Stimulated activated memory B cell treated with anti-CD40 and anti-IgM and Interleukin-4, amounts not matched to agents 10 μg/mL and 1 μg/mL and 100 μg/mL, for 72 hours (primary cell): ENCODE data around the gene HPD.

Experiments used
- ATAC-seq: fragments of 150-1000 bp; cut with Tn5 transposase; 2 replicates; pipeline ENCODE4 v1.10.0; 2021
- H3K27ac Mint-ChIP-seq: one replicate; pipeline ENCODE4 v1.8.0; 2022; ENCODE audit warnings: mild to moderate bottlenecking, mixed read lengths
- H3K27me3 Mint-ChIP-seq: one replicate; pipeline ENCODE4 v1.8.0; 2022; ENCODE audit warnings: mixed read lengths
- H3K36me3 Mint-ChIP-seq: one replicate; pipeline ENCODE4 v1.8.0; 2022; ENCODE audit warnings: mixed read lengths
- H3K4me1 Mint-ChIP-seq: one replicate; pipeline ENCODE4 v1.8.0; 2022; ENCODE audit warnings: mixed read lengths
- H3K4me3 Mint-ChIP-seq: one replicate; pipeline ENCODE4 v1.8.0; 2022; ENCODE audit warnings: mild to moderate bottlenecking, moderate library complexity, mixed read lengths
- H3K9me3 Mint-ChIP-seq: one replicate; pipeline ENCODE4 v1.8.0; 2022; ENCODE audit warnings: mixed read lengths

The HPD gene

DNA sequence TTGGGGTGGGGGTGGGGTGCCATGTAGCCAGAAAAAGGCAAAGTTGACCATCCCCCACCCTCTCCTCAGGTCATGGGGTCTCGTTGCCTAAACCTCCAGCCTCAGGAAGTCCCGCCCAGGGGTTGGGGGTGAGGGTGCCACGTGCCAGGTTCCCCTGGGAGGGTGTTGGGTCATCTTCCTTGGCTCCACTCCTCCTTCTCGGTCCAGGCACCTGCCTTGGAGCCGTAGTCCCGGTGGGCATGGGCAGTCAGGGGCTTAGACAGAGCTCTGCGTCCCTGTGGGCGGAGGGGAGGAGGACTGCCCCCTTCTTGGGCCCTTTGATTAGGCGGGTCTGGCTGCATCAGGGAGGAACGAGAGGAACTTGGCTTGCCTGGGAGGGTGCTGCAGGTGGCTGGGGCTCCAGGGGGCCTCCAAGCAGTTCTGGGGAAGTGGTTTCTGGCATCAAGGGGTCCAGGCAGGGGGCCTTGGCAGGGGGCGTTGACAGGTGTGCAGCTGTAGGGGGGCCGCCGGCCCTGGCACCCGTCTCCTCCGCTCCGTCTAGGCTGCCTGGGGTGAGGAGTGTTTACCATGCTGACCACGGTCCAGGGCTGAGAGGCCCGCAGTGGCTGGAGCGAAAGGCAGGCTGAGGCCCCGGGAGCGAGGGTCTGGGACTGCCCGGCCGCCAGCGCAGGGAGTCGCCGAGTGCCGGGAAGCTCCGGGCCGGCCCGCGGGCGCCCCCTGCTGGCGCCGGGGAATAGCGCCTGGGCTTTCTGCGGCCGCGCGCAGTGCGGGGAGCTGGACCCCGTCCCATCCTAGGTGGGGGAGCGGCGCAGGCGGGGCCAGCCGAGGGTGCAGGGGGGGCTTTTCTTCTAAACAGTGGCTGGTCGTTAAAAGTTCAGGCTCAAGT, 47.0 kb downstream of the HPD start:
- H3K4me1 Mint-ChIP-seq: peaks cover 64% of the 10 kb centered on the region
- peak; percentile 84 for ATAC-seq
- H3K4me3 Mint-ChIP-seq: peak overlapping the region; percentile 81
- peaks cover 51% of the 10 kb centered on the region for H3K36me3 Mint-ChIP-seq
- no peaks in the 10 kb centered on the region for H3K9me3 Mint-ChIP-seq
- no peaks in the 10 kb centered on the region for H3K27me3 Mint-ChIP-seq
- H3K27ac Mint-ChIP-seq: peak overlapping the region; percentile 58

GRCh38 chr12:121810833-121811433, 47.7 kb downstream of the HPD start:
- Mint-ChIP-seq H3K9me3 (no peaks in the 10 kb centered on the region), H3K36me3 (peaks cover 52% of the 10 kb centered on the region), H3K27ac (peak overlapping the region; percentile 58), H3K27me3 (no peaks in the 10 kb centered on the region), H3K4me3 (peak overlapping the region; percentile 81), H3K4me1 (peaks cover 71% of the 10 kb centered on the region)
- ATAC-seq: no peak

DNA sequence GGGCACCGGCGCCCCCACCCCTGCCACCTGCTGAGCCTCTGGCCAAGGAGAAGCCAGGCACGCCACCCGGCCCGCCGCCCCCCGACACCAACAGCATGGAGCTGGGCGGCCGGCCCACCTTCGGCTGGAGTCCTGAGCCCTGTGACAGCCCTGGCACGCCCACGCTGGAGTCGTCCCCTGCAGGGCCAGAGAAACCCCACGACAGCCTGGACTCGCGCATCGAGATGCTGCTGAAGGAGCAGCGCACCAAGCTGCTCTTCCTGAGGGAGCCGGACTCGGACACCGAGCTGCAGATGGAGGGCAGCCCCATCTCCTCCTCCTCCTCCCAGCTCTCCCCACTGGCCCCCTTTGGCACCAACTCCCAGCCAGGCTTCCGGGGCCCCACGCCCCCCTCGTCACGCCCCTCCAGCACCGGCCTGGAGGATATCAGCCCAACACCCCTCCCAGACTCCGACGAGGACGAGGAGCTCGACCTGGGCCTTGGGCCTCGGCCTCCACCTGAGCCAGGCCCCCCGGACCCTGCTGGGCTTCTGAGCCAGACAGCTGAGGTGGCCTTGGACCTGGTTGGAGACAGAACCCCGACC, 48.3 kb downstream of the HPD start:
- Mint-ChIP-seq H3K27me3 (no peaks in the 10 kb centered on the region), H3K4me1 (peaks cover 76% of the 10 kb centered on the region), H3K4me3 (no peak overlapping the region), H3K9me3 (no peaks in the 10 kb centered on the region), H3K27ac (no peak overlapping the region), H3K36me3 (peaks cover 46% of the 10 kb centered on the region)
- no peak for ATAC-seq

GRCh38 chr12:121809712-121810116, 48.9 kb downstream of the HPD start:
- no peaks in the 10 kb centered on the region for H3K27me3 Mint-ChIP-seq
- H3K4me3 Mint-ChIP-seq: no peak overlapping the region
- no peaks in the 10 kb centered on the region for H3K9me3 Mint-ChIP-seq
- H3K27ac Mint-ChIP-seq: peak overlapping the region; percentile 30
- peaks cover 76% of the 10 kb centered on the region for H3K4me1 Mint-ChIP-seq
- peaks cover 41% of the 10 kb centered on the region for H3K36me3 Mint-ChIP-seq
- ATAC-seq: no peak

- Mint-ChIP-seq H3K4me3 (no peak overlapping the region), H3K36me3 (peaks cover 35% of the 10 kb centered on the region), H3K9me3 (no peaks in the 10 kb centered on the region), H3K27ac (peak overlapping the region; percentile 66), H3K4me1 (peaks cover 68% of the 10 kb centered on the region), H3K27me3 (no peaks in the 10 kb centered on the region)
- no peak for ATAC-seq
Measured at GRCh38 chr12:121808623-121809022, 50.0 kb downstream of the HPD start.

- peak overlapping the region; percentile 100 for H3K27ac Mint-ChIP-seq
- H3K4me1 Mint-ChIP-seq: peaks cover 64% of the 10 kb centered on the region
- peaks cover 27% of the 10 kb centered on the region for H3K36me3 Mint-ChIP-seq
- no peak for ATAC-seq
- H3K27me3 Mint-ChIP-seq: no peaks in the 10 kb centered on the region
- H3K4me3 Mint-ChIP-seq: peak overlapping the region; percentile 62
- H3K9me3 Mint-ChIP-seq: no peaks in the 10 kb centered on the region
Measured at GRCh38 chr12:121807642-121808347, 50.9 kb downstream of the HPD start.

GRCh38 chr12:121806546-121807423, 51.9 kb downstream of the HPD start:
- no peaks in the 10 kb centered on the region for H3K9me3 Mint-ChIP-seq
- no peak for ATAC-seq
- peak overlapping the region; percentile 99 for H3K4me3 Mint-ChIP-seq
- peaks cover 30% of the 10 kb centered on the region for H3K36me3 Mint-ChIP-seq
- peaks cover 57% of the 10 kb centered on the region for H3K4me1 Mint-ChIP-seq
- peak overlapping the region; percentile 100 for H3K27ac Mint-ChIP-seq
- H3K27me3 Mint-ChIP-seq: no peaks in the 10 kb centered on the region

- H3K4me1 Mint-ChIP-seq: peaks cover 50% of the 10 kb centered on the region
- no peaks in the 10 kb centered on the region for H3K9me3 Mint-ChIP-seq
- H3K27ac Mint-ChIP-seq: peak overlapping the region; percentile 100
- H3K27me3 Mint-ChIP-seq: no peaks in the 10 kb centered on the region
- peak overlapping the region; percentile 99 for H3K4me3 Mint-ChIP-seq
- peaks cover 36% of the 10 kb centered on the region for H3K36me3 Mint-ChIP-seq
- peak; percentile 18 for ATAC-seq
Measured at GRCh38 chr12:121806009-121806545, 52.6 kb downstream of the HPD start.

GRCh38 chr12:121805171-121806008, 53.3 kb downstream of the HPD start:
- no peak for ATAC-seq

GRCh38 chr12:121804417-121805111, 54.1 kb downstream of the HPD start:
- peaks cover 41% of the 10 kb centered on the region for H3K4me1 Mint-ChIP-seq
- peak overlapping the region; percentile 99 for H3K4me3 Mint-ChIP-seq
- H3K27me3 Mint-ChIP-seq: no peaks in the 10 kb centered on the region
- peak overlapping the region; percentile 100 for H3K27ac Mint-ChIP-seq
- ATAC-seq: peak; percentile 1
- no peaks in the 10 kb centered on the region for H3K9me3 Mint-ChIP-seq
- H3K36me3 Mint-ChIP-seq: peaks cover 30% of the 10 kb centered on the region

More at GRCh38 chr12:121805171-121806008, 53.3 kb downstream of the HPD start:
- Mint-ChIP-seq H3K4me3 (peak overlapping the region; percentile 99), H3K27ac (peak overlapping the region; percentile 100), H3K36me3 (peaks cover 34% of the 10 kb centered on the region), H3K9me3 (no peaks in the 10 kb centered on the region), H3K4me1 (peaks cover 44% of the 10 kb centered on the region), H3K27me3 (no peaks in the 10 kb centered on the region)

DNA sequence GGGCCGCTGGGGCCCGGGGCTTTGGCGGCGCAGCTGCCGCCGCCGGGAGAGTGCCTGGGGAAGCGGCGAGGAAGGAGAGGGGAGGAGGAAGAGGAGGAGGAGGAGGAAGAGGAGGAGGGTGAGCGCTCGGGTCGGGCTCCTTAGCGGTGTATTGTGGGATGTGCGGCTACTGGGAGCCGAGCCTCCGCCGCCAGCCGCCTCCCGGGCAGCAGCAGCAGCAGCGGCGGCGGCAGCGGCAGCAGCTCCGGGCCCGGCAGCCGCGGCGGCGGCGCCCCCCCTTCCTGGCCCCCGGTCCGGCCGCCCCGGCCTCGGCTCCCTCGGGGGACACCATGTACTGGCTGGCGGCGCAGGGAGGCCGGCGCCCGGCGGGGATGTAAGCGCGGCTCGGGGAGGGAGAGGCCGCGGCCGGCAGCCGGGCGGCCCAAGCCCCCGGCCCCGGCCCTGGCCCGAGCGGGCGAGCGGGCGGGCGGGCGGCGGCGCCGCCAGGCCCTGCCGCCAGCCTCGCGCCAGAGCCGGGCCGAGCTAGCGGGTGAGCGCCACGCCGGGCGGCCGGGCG, 54.7 kb downstream of the HPD start, which contains the start of gene SETD1B:
Gene SETD1B (plus strand): TSS at position 149 of the 556 bp plus-strand sequence. CDS start 729 bp downstream, outside the sequence.
- Mint-ChIP-seq H3K27me3 (no peaks in the 10 kb centered on the region), H3K27ac (peak within 1 kb of the TSS; percentile 100), H3K9me3 (no peaks in the 10 kb centered on the region), H3K4me1 (peaks cover 44% of the 10 kb centered on the region), H3K36me3 (peaks cover 25% of the 10 kb centered on the region), H3K4me3 (peak within 1 kb of the TSS; percentile 99)
- ATAC-seq: peak; percentile 19

DNA sequence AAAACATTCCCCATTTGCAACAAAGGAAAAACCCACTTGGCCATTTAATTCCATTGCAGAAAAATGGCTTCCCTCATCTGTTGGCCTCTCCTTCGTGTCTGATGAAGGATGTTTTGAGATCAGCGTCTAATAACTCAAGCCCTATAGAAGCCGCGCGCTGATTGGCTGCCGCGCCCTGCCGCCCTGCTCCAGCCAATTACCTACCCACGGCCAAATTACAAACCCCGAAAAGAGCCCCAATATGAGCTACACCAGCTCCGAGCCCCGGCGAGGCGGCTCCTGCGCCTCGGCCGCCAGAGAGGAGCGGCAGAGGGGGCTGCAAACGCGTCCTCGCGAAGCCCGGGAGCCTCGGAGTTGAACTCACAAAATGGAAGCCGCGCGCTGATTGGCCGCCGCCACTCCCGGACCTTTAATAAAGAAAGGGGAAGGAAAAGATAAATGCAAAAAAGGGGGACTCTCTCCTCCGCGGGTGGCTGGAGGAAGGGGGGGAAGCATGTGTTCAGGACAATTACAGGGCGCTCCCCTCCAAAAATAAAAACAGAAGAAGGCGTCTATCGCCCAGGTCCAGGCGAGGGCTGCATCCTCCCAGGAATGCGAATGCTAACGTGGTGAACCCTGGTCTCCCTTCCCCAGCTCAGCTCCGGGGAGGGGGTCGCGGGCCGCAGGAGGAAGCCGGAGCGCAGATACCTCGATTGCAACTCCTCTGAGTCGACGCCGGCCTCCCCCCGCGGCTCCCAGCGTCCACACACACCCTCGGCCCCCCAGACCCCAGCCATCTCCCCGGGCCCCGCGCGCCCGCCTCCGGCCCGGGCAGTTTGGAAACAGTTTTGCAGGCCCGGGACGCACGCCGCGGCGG, 55.6 kb downstream of the HPD start:
- Mint-ChIP-seq H3K36me3 (peaks cover 27% of the 10 kb centered on the region), H3K4me3 (peak overlapping the region; percentile 98), H3K27ac (peak overlapping the region; percentile 100), H3K9me3 (no peaks in the 10 kb centered on the region), H3K27me3 (no peaks in the 10 kb centered on the region), H3K4me1 (peaks cover 45% of the 10 kb centered on the region)
- peak; percentile 64 for ATAC-seq
